HG03103 (cell line): ENCODE results near the gene GH2.
"Not testable (repeated sequence)": the region's sequence is repeated elsewhere in the genome, so short reads cannot be mapped to it uniquely, and the experiment has no call there.

Source experiments
- ATAC-seq: cut with Tn5 transposase; IDR thresholded peaks from one replicate; pipeline ENCODE4 v1.9.1; 2021; ENCODE audit warnings: low read depth; ENCODE audit not compliant: unreplicated experiment

GH2 gene

DNA sequence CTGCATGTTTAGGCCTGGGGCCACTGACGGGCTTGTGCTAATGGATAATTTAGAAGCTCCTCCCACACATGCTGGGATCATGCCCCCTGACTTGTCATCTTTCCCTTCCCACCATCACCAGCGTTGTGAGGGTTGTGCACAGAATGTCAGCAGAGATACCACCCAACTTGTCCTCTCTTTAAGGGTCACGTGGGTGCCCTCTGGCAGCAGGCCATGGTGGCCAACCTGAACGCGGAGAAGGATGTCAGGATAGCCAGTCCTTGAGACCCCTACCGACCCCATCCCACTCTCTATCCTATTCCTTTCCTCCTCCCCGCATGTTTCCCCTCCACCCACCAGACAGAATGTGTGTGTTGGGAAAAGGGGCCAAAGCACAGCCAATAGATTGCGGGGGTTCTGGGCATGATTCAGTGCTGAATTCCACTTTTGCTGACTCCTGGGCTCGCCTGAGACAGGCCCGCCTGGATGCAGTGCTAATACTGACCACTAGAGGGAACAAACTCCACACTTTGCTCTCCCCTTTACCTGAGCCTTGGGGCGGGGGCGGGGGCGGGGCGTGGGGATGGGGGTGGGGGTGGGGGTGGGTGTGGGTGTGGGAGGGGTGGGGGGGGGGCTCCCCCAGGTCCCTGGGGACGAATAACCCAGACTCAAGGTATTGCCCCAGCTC, at the start of gene GH2:
Gene GH2 (minus strand): TSS at position 10 of the 667 bp plus-strand sequence. CDS start 143 bp downstream, outside the sequence.
- ATAC-seq, result no peak

DNA sequence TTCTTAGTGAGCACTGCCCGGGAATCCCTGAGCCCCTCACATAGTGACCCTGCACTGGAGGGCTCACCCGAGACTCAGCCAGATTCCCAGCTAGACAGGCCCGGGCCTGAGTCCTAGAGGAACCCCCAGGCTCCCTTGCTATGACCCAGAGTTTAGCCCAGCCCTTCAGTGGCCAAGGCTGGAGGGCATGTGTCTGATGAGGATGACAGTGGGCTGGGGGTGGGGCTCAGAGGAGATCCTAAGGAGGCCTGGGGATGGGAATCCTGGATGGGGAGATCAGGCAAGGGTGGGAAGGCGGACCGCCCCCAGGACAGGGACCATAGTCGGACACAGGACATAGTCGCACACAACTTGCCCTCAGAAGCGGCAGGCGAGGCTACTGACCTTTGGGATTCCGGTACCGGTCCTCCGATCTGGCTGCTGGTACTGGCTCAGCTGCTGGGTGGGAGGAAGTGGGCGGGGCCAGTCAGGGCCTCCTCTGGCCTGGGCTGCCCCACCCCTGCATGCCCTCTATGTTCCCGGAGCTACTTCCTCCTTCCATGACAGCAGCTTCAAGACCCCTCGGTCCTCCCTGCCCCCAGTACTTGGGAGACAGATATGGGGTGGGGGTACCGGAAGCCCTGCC, 49.3 kb upstream of the GH2 start:
- no peak for ATAC-seq

DNA sequence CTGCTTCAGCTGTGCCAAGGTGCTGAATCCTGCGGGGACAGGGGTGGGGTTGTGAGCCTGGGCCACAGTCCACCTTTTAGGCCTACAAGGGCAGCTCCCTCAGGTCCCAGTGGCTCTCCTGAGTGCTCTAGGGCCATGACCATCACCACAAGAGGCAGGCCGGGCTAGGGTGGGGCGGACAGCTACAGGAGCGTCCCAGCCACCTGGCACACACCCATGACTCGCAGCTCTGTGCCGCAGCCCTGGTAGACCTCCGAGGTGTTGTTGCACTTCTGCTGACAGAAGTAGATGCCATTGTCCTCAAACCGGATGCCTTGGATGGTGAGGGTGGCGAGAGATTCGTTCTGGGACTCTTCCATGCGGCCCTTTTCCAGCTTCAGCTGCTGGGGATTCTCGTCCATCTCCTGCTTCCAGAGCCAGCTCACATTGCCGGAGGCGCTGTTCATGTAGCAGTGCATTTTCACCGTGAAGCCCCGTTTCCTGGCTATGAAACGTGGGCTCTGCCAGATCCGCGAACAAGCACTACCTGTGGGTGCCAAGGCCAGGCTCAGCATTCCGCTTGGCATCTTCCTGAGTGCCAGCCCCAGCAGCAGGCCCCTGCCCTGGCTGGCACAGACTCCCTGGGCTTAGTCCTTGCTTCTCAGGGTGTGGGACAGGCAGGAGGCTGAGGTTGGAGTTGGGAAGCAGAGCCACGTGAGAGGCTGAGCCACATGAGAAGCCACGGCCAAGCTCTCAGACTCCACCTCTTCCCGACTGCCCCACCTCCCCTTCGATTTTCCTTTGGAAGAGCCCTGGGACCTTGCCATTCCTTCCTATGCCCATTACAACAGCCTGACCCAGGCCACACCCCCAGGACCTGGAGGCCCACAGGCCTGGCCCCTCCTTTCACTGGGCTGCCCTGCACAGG, 48.4 kb upstream of the GH2 start:
- ATAC-seq, result no peak

DNA sequence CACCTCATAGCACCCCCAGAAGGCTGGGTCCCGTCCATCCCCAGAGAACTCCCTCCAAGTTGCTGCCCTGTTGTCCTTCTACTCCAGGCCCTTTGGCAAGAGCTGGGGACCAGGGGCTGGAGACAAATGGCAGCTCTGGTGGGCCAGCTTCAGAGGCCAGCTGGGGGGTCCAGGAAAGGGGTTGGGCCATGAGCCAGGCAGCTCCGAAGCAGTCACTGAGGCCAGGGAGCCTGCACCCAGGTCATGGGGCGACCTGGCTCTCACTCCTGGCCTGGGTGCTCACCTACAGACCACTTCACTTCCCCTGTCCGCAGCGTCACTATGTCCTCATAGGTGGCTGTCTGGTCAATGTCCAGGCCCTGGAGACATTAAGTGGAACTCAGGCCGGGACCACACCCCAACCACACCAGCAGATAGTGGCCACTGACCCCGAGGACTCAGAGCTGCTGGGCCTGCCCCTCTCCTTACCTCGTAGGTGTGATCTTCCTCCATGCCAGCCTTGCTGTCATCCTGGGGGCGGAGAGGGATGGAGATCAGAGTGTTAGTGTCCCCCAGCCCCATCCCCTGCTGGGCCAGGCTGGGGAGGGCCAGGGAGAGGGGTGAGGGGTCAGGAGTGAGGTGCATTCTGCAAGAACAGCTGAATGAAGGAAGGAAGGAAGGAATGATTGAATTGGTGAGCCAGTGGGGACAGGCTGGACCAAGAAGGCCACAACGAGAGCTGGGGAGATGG, 47.4 kb upstream of the GH2 start:
- no peak for ATAC-seq

DNA sequence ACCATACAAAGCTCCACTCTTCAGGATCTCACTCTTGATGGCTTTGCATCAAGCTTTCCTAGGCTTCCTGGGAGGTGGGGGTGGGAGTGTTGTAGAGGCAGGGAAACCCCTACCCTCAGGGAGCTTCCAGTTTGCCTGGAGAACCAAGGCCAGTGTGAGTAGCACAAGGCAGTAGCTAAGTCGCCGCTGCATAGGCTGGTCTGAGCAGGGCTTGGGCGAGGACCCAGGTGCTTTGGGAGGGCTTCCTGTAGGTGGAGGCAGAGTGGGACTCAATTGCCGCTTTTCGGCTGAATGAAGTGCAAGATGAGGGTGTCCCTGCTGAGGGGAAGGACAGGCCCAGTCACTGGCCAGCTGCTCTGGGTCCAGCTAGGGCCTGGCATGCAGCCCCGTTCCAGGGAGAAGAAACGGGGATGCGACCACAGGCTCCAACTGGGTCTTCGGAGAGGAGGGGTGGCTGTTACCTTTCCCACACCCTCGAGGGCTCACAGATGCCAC, 46.5 kb upstream of the GH2 start:
- no peak for ATAC-seq

DNA sequence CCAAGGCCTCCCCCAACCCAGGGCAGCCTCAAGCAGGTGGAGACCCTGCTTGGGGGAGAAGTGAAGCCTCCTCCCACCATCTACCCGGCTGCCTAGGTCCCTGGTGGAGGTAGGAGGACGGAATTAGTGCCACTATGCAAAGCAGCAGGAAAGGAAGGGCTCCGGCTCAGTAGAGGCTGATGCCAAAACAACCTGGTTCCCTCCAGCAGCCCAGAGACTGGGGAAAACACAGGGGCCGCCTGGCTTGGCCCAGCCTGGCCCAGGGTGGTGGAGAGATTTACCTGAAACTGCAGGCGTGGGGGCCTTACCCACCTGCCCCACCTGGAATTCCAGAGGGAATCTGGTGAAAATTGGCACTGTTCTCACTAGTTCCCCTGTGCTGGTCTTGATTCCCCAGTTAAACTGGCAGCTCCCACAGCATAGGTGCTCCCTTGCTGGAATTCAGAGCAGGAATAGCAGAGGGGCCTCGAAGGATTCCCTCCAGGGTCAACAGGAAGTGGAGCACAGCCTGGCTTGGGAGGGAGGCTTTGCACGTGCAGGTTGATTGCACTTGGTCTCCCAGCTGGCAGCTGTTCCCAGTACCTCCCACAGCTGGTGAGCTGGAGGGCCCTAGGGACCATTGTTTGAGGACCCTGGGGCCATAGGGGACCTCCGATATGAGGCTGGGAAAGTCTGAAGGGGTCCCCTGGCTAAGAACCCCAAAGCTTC, 45.9 kb upstream of the GH2 start:
- ATAC-seq, result no peak

DNA sequence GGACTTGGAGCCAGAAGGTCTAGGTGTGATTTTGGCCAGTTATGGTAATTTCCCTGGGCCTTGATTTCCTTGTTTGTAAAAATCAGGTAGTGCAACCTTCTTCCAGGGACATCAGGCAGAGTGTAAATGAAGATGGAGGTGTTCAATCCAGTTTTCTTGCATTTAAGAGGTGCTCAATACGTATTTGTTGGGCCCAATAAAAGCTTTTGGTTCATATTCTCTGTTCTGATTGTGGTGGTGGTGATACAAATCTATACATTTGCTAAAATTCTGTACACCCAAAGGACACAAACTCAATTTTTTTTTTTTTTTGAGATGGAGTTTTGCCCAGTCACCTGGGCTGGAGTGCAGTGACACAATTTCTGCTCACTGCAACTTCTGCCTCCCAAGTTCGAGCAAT, 44.4 kb upstream of the GH2 start:
- ATAC-seq, result no peak

DNA sequence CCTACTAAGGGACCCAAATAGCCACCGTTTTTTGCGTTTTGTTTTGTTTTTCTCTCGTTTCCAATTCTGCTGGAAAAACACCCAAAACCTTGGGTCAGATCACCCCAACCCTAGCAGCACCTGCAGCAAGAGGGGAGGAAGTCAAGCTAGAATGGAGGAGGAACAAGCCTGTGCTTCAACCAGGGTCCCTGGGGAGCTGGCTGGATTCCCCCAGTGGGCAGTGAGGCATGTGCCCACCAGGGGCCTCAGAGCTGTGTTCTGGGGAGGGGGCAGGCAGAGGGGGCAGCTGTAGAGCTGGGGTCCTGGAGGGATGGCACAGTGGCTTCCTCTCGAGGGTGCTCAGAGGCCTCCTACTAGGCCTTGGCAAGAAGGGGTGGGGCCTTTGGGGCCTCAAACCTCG, 43.9 kb upstream of the GH2 start:
- no peak for ATAC-seq

DNA sequence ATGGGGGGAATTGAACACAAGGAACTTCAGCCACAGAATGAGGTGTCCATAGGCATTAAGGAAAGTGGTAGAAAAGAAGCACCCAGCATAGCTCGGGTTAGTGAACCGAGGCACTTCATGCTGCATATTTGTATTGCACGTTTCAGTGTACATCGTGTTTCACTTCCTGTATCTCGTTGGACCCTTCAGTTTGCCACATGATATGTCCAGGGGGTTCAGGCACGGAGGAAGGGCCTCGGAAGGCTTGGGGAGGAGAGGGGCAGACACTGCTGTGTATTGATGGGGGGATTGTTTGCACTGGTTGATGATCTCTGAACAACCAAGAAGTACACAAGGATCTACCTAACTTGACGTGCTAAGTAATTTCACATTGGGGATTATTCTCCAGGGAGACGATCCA, 40.7 kb upstream of the GH2 start:
- ATAC-seq, result not testable (repeated sequence)

DNA sequence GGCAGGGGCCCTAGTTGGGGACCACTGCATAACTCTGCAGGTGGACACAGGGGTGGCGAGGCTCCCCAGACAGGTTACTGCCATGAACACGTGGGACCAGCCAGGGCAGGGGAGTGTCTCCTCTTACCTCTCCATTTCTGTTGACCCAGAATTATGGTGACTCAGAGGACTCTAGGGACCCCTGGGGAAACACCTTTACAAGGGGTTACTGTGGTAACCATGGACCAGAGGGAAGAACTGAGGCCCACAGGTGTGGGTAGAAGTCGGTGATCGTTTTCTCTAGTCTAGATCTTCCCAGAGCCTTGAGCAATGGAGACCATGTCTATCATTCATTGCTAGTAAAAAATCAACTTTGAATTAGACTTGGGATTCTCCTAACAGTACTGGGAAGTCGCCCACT, 39.0 kb upstream of the GH2 start:
- not testable (repeated sequence) for ATAC-seq

DNA sequence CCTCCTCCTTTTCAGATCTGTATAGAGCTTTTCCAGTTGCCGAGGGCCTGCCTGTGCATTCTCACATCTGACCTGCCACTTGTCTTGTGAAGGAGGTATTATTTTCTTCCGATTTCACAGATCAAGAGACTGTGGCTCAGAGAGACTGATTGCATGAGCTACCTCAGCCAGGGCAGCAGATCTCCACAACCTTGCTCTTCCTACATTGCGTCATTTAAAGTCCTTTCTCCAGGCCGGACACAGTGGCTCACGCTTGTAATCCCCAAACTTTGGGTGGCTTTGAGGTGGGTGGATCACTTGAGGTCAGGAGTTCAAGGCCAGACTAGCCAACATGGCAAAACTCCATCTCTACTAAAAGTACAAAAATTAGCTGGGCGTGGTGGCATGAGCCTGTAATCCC, 38.3 kb upstream of the GH2 start:
- ATAC-seq, result not testable (repeated sequence)

DNA sequence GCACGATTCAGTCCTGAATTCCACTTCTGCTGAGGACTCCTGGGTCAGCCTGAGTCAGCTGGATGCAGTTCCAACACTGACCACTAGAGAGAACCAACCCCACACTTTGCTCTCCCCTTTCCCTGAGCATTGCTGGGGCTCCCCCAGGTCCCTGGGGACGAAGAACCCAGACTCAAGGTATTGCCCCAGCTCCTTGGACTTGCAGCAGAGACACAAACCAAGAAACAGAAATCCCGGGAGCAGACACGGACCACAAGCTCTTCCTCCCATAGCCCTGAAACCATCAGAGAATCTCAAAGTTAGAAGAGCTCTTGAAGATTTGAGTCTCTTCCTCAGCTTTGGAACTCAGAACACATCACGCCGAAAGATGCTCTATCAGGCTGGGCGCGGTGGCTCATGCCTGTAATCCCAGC, 37.6 kb upstream of the GH2 start:
- no peak for ATAC-seq

DNA sequence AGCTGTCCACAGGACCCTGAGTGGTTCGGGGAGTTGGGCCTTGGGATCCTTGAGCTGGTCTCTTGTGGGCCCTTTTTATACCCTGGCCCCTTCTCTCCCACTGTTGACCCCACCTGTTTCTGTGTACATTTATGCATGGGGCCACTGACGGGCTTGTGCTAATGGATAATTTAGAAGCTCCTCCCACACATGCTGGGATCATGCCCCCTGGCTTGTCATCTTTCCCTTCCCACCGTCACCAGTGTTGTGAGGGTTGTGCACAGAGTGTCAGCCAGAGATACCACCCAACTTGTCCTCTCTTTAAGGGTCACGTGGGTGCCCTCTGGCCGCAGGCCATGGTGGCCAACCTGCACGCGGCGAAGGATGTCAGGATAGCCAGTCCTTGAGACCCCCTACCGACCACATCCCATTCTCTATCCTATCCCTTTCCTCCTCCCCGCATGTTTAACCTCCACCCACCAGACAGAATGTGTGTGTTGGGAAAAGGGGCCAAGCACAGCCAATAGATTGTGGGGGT, 37.1 kb upstream of the GH2 start, which contains the start of gene GH1:
Gene GH1 (minus strand): TSS at position 51 of the 517 bp plus-strand sequence. CDS start 63 bp downstream, outside the sequence.
- ATAC-seq, result not testable (repeated sequence)

DNA sequence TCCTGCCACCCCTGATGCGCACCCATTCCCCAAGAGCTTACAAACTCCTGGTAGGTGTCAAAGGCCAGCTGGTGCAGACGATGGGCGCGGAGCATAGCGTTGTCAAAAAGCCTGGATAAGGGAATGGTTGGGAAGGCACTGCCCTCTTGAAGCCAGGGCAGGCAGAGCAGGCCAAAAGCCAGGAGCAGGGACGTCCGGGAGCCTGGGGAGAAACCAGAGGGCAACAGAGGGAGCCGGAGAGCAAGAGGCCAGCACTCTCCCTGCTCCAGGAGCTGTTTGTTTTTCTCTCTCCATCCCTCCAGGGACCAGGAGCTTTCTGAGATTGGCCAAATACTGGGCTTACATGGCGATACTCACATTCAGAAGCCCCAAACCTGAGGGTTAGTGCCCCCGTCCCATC, 36.6 kb upstream of the GH2 start:
- no peak for ATAC-seq

DNA sequence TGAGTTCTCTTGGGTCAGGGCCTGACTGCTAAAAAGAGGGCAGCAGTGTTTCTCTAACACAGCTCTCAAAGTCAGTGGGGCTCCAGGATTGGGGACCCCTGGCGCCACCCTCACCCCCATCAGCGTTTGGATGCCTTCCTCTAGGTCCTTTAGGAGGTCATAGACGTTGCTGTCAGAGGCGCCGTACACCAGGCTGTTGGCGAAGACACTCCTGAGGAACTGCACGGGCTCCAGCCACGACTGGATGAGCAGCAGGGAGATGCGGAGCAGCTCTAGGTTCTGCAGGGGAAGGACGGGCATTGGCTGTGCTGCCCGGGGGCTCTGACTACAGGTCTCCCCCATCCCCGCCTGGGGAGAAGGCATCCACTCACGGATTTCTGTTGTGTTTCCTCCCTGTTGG, 35.9 kb upstream of the GH2 start:
- ATAC-seq, result no peak

DNA sequence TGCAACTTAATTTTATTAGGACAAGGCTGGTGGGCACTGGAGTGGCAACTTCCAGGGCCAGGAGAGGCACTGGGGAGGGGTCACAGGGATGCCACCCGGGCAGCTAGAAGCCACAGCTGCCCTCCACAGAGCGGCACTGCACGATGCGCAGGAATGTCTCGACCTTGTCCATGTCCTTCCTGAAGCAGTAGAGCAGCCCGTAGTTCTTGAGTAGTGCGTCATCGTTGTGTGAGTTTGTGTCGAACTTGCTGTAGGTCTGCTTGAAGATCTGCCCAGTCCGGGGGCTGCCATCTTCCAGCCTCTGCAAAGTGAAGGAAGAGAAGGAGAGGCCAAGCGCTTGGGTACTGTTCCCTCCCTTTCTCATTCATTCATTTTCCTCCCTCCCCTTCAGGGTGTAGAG, 35.5 kb upstream of the GH2 start:
- not testable (repeated sequence) for ATAC-seq

DNA sequence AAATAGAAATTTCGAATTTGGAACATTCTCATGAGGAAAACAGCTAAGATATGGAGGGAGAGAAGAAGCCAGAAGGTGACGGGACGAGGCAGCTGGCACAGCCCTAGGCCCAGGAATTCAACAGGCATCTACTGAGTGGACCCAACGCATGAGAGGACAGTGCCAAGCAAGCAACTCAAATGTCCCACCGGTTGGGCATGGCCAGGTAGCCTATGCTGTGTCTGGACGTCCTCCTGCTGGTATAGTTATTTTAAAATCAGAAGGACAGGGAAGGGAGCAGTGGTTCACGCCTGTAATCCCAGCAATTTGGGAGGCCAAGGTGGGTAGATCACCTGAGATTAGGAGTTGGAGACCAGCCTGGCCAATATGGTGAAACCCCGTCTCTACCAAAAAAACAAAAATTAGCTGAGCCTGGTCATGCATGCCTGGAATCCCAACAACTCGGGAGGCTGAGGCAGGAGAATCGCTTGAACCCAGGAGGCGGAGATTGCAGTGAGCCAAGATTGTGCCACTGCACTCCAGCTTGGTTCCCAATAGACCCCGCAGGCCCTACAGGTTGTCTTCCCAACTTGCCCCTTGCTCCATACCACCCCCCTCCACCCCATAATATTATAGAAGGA, 34.9 kb upstream of the GH2 start:
- no peak for ATAC-seq

DNA sequence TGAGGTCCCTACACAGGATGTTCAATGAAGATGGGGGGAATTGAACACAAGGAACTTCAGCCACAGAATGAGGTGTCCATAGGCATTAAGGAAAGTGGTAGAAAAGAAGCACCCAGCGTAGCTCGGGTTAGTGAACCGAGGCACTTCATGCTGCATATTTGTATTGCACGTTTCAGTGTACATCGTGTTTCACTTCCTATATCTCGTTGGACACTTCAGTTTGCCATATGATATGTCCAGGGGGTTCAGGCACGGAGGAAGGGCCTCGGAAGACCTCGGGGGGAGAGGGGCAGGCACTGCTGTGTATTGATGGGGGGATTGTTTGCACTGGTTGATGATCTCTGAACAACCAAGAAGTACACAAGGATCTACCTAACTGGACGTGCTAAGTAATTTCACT, 34.0 kb upstream of the GH2 start:
- not testable (repeated sequence) for ATAC-seq

DNA sequence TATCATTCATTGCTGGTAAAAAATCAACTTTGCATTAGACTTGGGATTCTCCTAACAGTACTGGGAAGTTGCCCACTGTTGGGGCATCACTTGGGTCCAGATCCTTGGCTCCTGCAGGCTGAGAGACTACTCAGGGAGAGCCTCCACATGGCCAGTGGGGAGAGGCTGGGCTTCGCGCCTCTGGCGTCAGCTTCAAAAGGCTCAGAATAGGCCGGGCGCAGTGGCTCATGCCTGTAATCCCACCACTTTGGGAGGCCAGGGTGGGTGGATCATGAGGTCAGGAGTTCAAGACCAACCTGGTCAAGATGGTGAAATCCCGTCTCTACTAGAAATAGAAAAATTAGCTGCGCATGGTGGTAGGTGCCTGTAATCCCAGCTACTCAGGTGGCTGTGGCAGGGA, 32.7 kb upstream of the GH2 start:
- no peak for ATAC-seq
